H9 (cell line): ENCODE measurements around the gene BCAR3. TPM values are rescaled to one million over a fixed set of nuclear protein-coding genes. Genes with fewer than 3 reads are reported as not detected.

Experiments used
- DNase-seq: peaks from one replicate; pipeline ENCODE4 v3.0.0-alpha.2; 2017
- H2AFZ ChIP-seq: one replicate; pipeline ENCODE4 v1.6.1; 2013; ENCODE audit warnings: mild to moderate bottlenecking, low read length, control low read depth, moderate library complexity
- H2AK5ac ChIP-seq: 2 replicates; pipeline ENCODE4 v1.6.1; 2013; ENCODE audit warnings: low read length, control low read depth, mixed read lengths; ENCODE audit not compliant: insufficient read length
- H2BK120ac ChIP-seq: one replicate; pipeline ENCODE4 v1.6.1; 2013; ENCODE audit warnings: low read depth, mild to moderate bottlenecking, low read length, control low read depth, inconsistent platforms; ENCODE audit not compliant: poor library complexity, severe bottlenecking
- H2BK12ac ChIP-seq: 2 replicates; pipeline ENCODE4 v1.6.1; 2013; ENCODE audit warnings: low read length, control low read depth, mixed read lengths, low read depth; ENCODE audit not compliant: insufficient read length
- H2BK15ac ChIP-seq: 2 replicates; pipeline ENCODE4 v1.6.1; 2013; ENCODE audit warnings: low read depth, low read length, control low read depth
- H2BK20ac ChIP-seq: one replicate; pipeline ENCODE4 v1.6.1; 2013; ENCODE audit warnings: low read depth, mild to moderate bottlenecking, low read length, control low read depth, inconsistent platforms; ENCODE audit not compliant: poor library complexity, severe bottlenecking
- H2BK5ac ChIP-seq: 2 replicates; pipeline ENCODE4 v1.6.1; 2013; ENCODE audit warnings: low read length, control low read depth, mixed read lengths; ENCODE audit not compliant: insufficient read length
- H3K14ac ChIP-seq: 2 replicates; pipeline ENCODE4 v1.6.1; 2013; ENCODE audit warnings: low read length, control low read depth; ENCODE audit not compliant: insufficient read depth
- H3K18ac ChIP-seq: 2 replicates; pipeline ENCODE4 v1.6.1; 2013; ENCODE audit warnings: low read depth, mild to moderate bottlenecking, mixed read lengths, low read length, control low read depth; ENCODE audit not compliant: insufficient read length
- H3K23ac ChIP-seq: 2 replicates; pipeline ENCODE4 v1.6.1; 2013; ENCODE audit warnings: low read length, control low read depth, mixed read lengths, low read depth; ENCODE audit not compliant: insufficient read length
- H3K23me2 ChIP-seq: 2 replicates; pipeline ENCODE4 v1.6.1; 2013; ENCODE audit warnings: low read depth, mild to moderate bottlenecking, mixed read lengths, low read length, control low read depth; ENCODE audit not compliant: insufficient read length, poor library complexity, severe bottlenecking
- H3K27ac ChIP-seq: 2 replicates; pipeline ENCODE4 v1.5.1; 2013; ENCODE audit warnings: low read length, control low read depth, mixed read lengths, low read depth; ENCODE audit not compliant: insufficient read length
- H3K27me3 ChIP-seq: 2 replicates; pipeline ENCODE4 v1.6.1; 2013; ENCODE audit warnings: low read length, control low read depth, inconsistent platforms; ENCODE audit not compliant: insufficient read depth
- H3K4ac ChIP-seq: 2 replicates; pipeline ENCODE4 v1.6.1; 2013; ENCODE audit warnings: low read depth, mild to moderate bottlenecking, control low read depth, inconsistent platforms, low read length, moderate library complexity
- H3K4me1 ChIP-seq: 2 replicates; pipeline ENCODE4 v1.6.1; 2013; ENCODE audit warnings: low read length, control low read depth, inconsistent platforms; ENCODE audit not compliant: insufficient read depth
- H3K4me2 ChIP-seq: 2 replicates; pipeline ENCODE4 v1.6.1; 2013; ENCODE audit warnings: low read length, control low read depth, mixed read lengths; ENCODE audit not compliant: insufficient read length, insufficient read depth
- H3K56ac ChIP-seq: 2 replicates; pipeline ENCODE4 v1.6.1; 2013; ENCODE audit warnings: low read depth, mild to moderate bottlenecking, mixed read lengths, low read length, control low read depth; ENCODE audit not compliant: insufficient read length
- H3K79me1 ChIP-seq: 2 replicates; pipeline ENCODE4 v1.6.1; 2013; ENCODE audit warnings: low read depth, mild to moderate bottlenecking, moderate library complexity, low read length, control low read depth, inconsistent platforms; ENCODE audit not compliant: insufficient read depth, poor library complexity, severe bottlenecking
- H3K79me2 ChIP-seq: 2 replicates; pipeline ENCODE4 v1.6.1; 2013; ENCODE audit warnings: low read length, control low read depth, inconsistent platforms; ENCODE audit not compliant: insufficient read depth
- H3K9ac ChIP-seq: 2 replicates; pipeline ENCODE4 v1.6.1; 2013; ENCODE audit warnings: low read length, control low read depth, mixed read lengths; ENCODE audit not compliant: insufficient read length; ENCODE audit errors: extremely low read depth
- H3K9me3 ChIP-seq: one replicate; pipeline ENCODE4 v1.6.1; 2013; ENCODE audit warnings: low read depth, low read length, inconsistent platforms; ENCODE audit not compliant: control insufficient read depth
- H3T11ph ChIP-seq: one replicate; pipeline ENCODE4 v1.6.1; 2013; ENCODE audit warnings: mild to moderate bottlenecking, low read length, control low read depth, inconsistent platforms
- H4K20me1 ChIP-seq: one replicate; pipeline ENCODE4 v1.6.1; 2013; ENCODE audit not compliant: control insufficient read depth, insufficient read length, insufficient read depth
- H4K5ac ChIP-seq: 2 replicates; pipeline ENCODE4 v1.6.1; 2013; ENCODE audit warnings: low read depth, mild to moderate bottlenecking, mixed read lengths, low read length, control low read depth; ENCODE audit not compliant: insufficient read length
- H4K8ac ChIP-seq: replicated peaks from 2 replicates; pipeline ENCODE4 v1.6.1; 2013; ENCODE audit warnings: low read length, control low read depth, mixed read lengths, low read depth; ENCODE audit not compliant: insufficient read length
- H4K91ac ChIP-seq: 2 replicates; pipeline ENCODE4 v1.6.1; 2013; ENCODE audit warnings: low read depth, mild to moderate bottlenecking, moderate library complexity, mixed read lengths, low read length, control low read depth; ENCODE audit not compliant: insufficient read length
- H3K27ac Mint-ChIP-seq, 3 experiments: 2 replicates in 2 of 3; 3 replicates in 1 of 3; pipeline ENCODE4 v1.8.0; 2020 to 2021; ENCODE audit warnings: mixed read lengths in 3 of 3, mild to moderate bottlenecking in 1 of 3, moderate library complexity in 1 of 3
- H3K27me3 Mint-ChIP-seq: 2 replicates; pipeline ENCODE4 v1.8.0; 2021; ENCODE audit warnings: low read depth, mild to moderate bottlenecking, moderate library complexity, mixed read lengths
- H3K36me3 Mint-ChIP-seq, 3 experiments: 2 replicates in 2 of 3; 3 replicates in 1 of 3; pipeline ENCODE4 v1.8.0; 2020 to 2021; ENCODE audit warnings: low read depth in 3 of 3, mixed read lengths in 3 of 3; ENCODE audit not compliant: insufficient read depth in 1 of 3
- H3K4me1 Mint-ChIP-seq, 2 experiments: 2 replicates each; pipeline ENCODE4 v1.8.0; 2020; ENCODE audit warnings: mixed read lengths in 2 of 2
- H3K4me3 Mint-ChIP-seq, 2 experiments: 2 replicates in 1 of 2; 3 replicates in 1 of 2; pipeline ENCODE4 v1.8.0; 2020 to 2021; ENCODE audit warnings: mild to moderate bottlenecking in 2 of 2, mixed read lengths in 2 of 2, moderate library complexity in 1 of 2
- H3K9me3 Mint-ChIP-seq, 2 experiments: 2 replicates in 1 of 2; 3 replicates in 1 of 2; pipeline ENCODE4 v1.8.0; 2020; ENCODE audit warnings: mild to moderate bottlenecking in 2 of 2, mixed read lengths in 2 of 2, moderate library complexity in 1 of 2
- CTCF ChIP-seq: fragments of 200-600 bp; sonication (generic); conservative IDR thresholded peaks from 3 replicates; pipeline ENCODE4 v1.8.0; 2021; ENCODE audit warnings: antibody characterized with exemption, mild to moderate bottlenecking
- WGBS: extraction: QIAGEN DNeasy Blood & Tissue Kit; methylation state at CpG from one replicate; pipeline ENCODE4 v1.1.7; 2013; ENCODE audit warnings: missing lambda C conversion rate, low lambda C conversion rate, mixed read lengths; ENCODE audit not compliant: insufficient read length; ENCODE audit errors: extremely low coverage; 5-methylcytosine and 5-hydroxymethylcytosine counted together
- total RNA-seq: library from RNA; stranded (reverse); gene quantifications from 2 replicates; pipeline ENCODE4 v1.2.1, GENCODE V29; 2021

BCAR3 gene
- total RNA-seq, 1 experiment from 2014 or later: 4.9 TPM

DNA sequence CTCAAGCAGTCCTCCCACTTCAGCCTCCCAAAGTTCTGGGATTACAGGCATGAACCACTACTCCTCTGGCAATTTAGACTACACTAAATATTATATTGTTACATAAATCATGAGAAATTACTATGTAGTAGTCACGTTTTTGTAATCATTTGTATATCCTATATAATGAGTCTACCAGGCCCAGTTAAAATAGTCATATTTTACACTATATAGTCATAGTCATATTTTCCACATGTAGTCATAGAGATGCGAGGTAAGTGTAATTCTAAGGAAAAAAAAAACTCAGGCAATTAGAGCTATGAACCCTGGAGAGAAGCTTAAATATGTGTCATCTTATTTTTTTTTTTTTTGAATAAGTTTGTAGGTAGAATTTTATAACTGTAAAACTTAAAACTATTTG is 143.7 kb downstream of the BCAR3 start:
- Mint-ChIP-seq H3K27ac (peak overlapping the region in 1 of 3 experiments; percentile 79; a peak in 2 of 7 replicates), H3K4me1 (no peaks in the 10 kb centered on the region; a peak in 1 of 4 replicates), H3K4me3 (no peak overlapping the region), H3K27me3 (no peaks in the 10 kb centered on the region), H3K36me3 (peaks cover 4 to 38% (median 26%) of the 10 kb centered on the region in 3 experiments; a peak in 5 of 7 replicates), H3K9me3 (no peaks in the 10 kb centered on the region)
- Histone ChIP-seq H2BK20ac (no peak overlapping the region), H4K5ac (no peak overlapping the region), H2BK120ac (no peak overlapping the region), H2BK12ac (no peak overlapping the region), H3K4me2 (no peak overlapping the region), H2BK5ac (no peak overlapping the region), H3K9me3 (no peaks in the 10 kb centered on the region), H4K91ac (no peak overlapping the region), H3K4ac (no peak overlapping the region), H3K23ac (no peak overlapping the region), H4K8ac (no peak overlapping the region), H3K27me3 (no peaks in the 10 kb centered on the region), H2AK5ac (no peak overlapping the region), H3K4me1 (no peaks in the 10 kb centered on the region), H3K79me2 (no peaks in the 10 kb centered on the region), H4K20me1 (no peaks in the 10 kb centered on the region), H3K79me1 (no peaks in the 10 kb centered on the region), H3K14ac (no peak overlapping the region), H3T11ph (no peak overlapping the region), H3K27ac (no peak overlapping the region), H3K18ac (no peak overlapping the region), H3K23me2 (no peaks in the 10 kb centered on the region), H2AFZ (no peak overlapping the region), H2BK15ac (no peak overlapping the region), H3K9ac (no peak overlapping the region), H3K56ac (no peak overlapping the region)
- WGBS: no CpG with 5 or more reads among the region's 2 CpGs
- DNase-seq: no peak
- TF ChIP-seq CTCF: no peak
